ENCODE measurements around the gene MACROD1. TPM values are rescaled to one million over a fixed set of nuclear protein-coding genes. Genes with fewer than 3 reads are reported as not detected.

MACROD1 gene
- total and polyA plus RNA-seq, 2 of the 13 experiments (the other 11 are each of a cell fraction or from before 2014, with no cell fraction given): 23.1 to 34.5 TPM

DNA sequence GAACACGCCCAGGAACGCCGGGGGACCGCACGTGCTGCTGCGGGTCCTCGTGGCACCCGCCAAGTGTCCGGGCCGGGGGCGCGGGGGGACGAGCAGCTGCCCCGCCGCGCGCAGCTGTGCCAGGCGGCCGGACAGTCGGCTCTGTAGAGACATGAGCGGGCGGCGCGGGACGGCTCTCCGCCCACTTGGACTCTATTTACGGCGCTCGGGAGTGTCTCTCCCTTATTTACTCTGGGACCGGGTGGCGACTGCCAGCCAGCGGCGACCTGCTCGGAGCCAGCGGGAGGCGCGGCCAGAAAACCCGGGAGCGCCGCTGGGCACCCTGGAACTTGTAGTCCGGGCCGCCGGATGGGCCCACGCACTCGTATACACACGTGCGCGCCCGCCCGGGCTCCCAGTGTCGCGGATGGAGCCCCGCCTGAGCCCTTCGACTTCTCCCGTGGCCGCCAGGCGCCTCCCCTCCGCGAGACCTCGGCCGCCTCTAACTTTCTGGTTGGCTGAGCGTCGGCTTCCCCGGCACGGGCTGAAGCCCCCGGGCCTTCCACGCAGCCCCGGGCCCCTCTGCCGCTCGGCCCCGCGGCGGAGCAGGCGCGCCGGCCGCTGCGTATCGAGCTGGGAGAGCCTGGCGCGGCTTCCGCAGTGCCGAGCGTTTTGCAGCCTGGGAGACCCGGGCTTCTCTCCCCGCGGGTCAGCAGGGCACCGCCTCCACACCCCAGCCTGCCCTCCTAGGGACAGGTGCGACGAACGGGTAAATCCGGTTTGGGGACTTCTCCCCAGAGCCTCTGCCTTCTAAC lies at the start of gene MACROD1 (continued):
- TF ChIP-seq ELF3 (CRISPR knock-in tag; IDR thresholded peaks at IDR 0.05): no peak
- no peak for TF ChIP-seq CCAR2 (optimal IDR thresholded peaks at IDR 0.05; ENCODE audit: low read depth, low read length)
- TF ChIP-seq TEAD3 (CRISPR knock-in tag; optimal IDR thresholded peaks at IDR 0.05; ENCODE audit: borderline replicate concordance): no peak
- peak; percentile 58; the same call in 1 of the 2 replicates for TF ChIP-seq MIER3 (CRISPR knock-in tag; IDR thresholded peaks at IDR 0.05; ENCODE audit: borderline replicate concordance)
- TF ChIP-seq HHEX (CRISPR knock-in tag; IDR thresholded peaks at IDR 0.05): no peak
- no peak for TF ChIP-seq NBN (conservative IDR thresholded peaks at IDR 0.05)
- TF ChIP-seq ZNF253 (CRISPR knock-in tag; IDR thresholded peaks at IDR 0.05; ENCODE audit: borderline replicate concordance): no peak; the same call in 1 of the 2 replicates
- TF ChIP-seq, protein P1, sequence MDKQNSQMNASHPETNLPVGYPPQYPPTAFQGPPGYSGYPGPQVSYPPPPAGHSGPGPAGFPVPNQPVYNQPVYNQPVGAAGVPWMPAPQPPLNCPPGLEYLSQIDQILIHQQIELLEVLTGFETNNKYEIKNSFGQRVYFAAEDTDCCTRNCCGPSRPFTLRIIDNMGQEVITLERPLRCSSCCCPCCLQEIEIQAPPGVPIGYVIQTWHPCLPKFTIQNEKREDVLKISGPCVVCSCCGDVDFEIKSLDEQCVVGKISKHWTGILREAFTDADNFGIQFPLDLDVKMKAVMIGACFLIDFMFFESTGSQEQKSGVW (CRISPR knock-in tag; IDR thresholded peaks at IDR 0.05; ENCODE audit: borderline replicate concordance): no peak
- peak; percentile 85 for TF ChIP-seq FOXA3 (CRISPR knock-in tag; IDR thresholded peaks at IDR 0.05)
- TF ChIP-seq U2AF2 (IDR thresholded peaks at IDR 0.05; ENCODE audit: low read depth, low read length): no peak
- TF ChIP-seq CBX5 (CRISPR knock-in tag; IDR thresholded peaks at IDR 0.05; ENCODE audit: borderline replicate concordance): no peak; the same call in 1 of the 2 replicates
- TF ChIP-seq, protein P2, sequence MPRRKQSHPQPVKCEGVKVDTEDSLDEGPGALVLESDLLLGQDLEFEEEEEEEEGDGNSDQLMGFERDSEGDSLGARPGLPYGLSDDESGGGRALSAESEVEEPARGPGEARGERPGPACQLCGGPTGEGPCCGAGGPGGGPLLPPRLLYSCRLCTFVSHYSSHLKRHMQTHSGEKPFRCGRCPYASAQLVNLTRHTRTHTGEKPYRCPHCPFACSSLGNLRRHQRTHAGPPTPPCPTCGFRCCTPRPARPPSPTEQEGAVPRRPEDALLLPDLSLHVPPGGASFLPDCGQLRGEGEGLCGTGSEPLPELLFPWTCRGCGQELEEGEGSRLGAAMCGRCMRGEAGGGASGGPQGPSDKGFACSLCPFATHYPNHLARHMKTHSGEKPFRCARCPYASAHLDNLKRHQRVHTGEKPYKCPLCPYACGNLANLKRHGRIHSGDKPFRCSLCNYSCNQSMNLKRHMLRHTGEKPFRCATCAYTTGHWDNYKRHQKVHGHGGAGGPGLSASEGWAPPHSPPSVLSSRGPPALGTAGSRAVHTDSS (CRISPR knock-in tag; conservative IDR thresholded peaks at IDR 0.05): no peak
- no peak for TF ChIP-seq ZKSCAN1 (IDR thresholded peaks at IDR 0.05; ENCODE audit: low read length)
- no peak for TF ChIP-seq AGO1 (IDR thresholded peaks at IDR 0.05; ENCODE audit: low read depth, low read length, poor library complexity, severe bottlenecking)
- TF ChIP-seq GTF2F1 (IDR thresholded peaks at IDR 0.05; ENCODE audit: low read length): no peak
- no peak for TF ChIP-seq TMF1 (CRISPR knock-in tag; IDR thresholded peaks at IDR 0.05; ENCODE audit: low read depth)
- no peak for TF ChIP-seq ELK4 (CRISPR knock-in tag; IDR thresholded peaks at IDR 0.05; ENCODE audit: borderline replicate concordance)
- TF ChIP-seq ZNF564 (CRISPR knock-in tag; IDR thresholded peaks at IDR 0.05): peak; percentile 83
- TF ChIP-seq ZBTB7A (CRISPR knock-in tag; IDR thresholded peaks at IDR 0.05): peak; percentile 4; the same call in 1 of the 2 replicates
- no peak for TF ChIP-seq STAG1 (CRISPR knock-in tag; IDR thresholded peaks at IDR 0.05)
- TF ChIP-seq, protein P3, sequence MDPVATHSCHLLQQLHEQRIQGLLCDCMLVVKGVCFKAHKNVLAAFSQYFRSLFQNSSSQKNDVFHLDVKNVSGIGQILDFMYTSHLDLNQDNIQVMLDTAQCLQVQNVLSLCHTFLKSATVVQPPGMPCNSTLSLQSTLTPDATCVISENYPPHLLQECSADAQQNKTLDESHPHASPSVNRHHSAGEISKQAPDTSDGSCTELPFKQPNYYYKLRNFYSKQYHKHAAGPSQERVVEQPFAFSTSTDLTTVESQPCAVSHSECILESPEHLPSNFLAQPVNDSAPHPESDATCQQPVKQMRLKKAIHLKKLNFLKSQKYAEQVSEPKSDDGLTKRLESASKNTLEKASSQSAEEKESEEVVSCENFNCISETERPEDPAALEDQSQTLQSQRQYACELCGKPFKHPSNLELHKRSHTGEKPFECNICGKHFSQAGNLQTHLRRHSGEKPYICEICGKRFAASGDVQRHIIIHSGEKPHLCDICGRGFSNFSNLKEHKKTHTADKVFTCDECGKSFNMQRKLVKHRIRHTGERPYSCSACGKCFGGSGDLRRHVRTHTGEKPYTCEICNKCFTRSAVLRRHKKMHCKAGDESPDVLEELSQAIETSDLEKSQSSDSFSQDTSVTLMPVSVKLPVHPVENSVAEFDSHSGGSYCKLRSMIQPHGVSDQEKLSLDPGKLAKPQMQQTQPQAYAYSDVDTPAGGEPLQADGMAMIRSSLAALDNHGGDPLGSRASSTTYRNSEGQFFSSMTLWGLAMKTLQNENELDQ (CRISPR knock-in tag; IDR thresholded peaks at IDR 0.05; ENCODE audit: borderline replicate concordance): no peak
- TF ChIP-seq ESRRA (CRISPR knock-in tag; IDR thresholded peaks at IDR 0.05; ENCODE audit: low read depth): 0 out of 2 replicates have a peak, but pooled peaks have one; percentile 15
- TF ChIP-seq ZZZ3 (CRISPR knock-in tag; IDR thresholded peaks at IDR 0.05; ENCODE audit: borderline replicate concordance): no peak
- no peak for TF ChIP-seq HNRNPUL1 (IDR thresholded peaks at IDR 0.05; ENCODE audit: low read depth, low read length)
- peak; percentile 82; the same call in 1 of the 2 replicates for TF ChIP-seq ZNF543 (CRISPR knock-in tag; IDR thresholded peaks at IDR 0.05)

Data from HepG2 (cell line).